Hippocampal formation (tissue), 2 donors: ENCODE measurements around the gene HBEGF.

Experiments
- DNase-seq, 2 donors: peaks; one replicate each; lab custom pipeline; 2025; lab: John Stamatoyannopoulos, UW

Gene HBEGF

DNA sequence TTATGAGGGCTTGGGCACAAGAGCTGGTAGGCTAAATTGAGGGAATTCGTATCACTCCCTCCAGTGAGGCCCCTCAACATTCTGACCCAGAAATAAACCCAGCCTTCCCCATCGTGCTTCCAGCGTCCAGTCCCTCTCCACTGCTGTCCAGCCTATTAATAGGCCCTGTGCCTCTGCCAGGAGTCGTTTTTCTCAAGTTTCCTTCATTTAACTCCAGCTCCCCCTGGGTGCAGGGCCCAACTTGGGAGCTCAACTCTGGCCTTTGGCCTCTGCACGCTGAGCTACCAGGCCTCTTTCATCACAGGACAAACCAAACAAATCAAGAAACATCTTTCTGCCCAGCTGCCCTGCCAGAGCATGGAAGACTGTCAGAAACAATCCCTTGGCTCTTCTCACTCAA is 10.0 kb downstream of the HBEGF start:
- no peak for DNase-seq

GRCh38 chr5:140331638-140332037 is 14.8 kb downstream of the HBEGF start:
- no peak for DNase-seq

GRCh38 chr5:140329739-140330481 is 16.5 kb downstream of the HBEGF start:
- no peak for DNase-seq

DNA sequence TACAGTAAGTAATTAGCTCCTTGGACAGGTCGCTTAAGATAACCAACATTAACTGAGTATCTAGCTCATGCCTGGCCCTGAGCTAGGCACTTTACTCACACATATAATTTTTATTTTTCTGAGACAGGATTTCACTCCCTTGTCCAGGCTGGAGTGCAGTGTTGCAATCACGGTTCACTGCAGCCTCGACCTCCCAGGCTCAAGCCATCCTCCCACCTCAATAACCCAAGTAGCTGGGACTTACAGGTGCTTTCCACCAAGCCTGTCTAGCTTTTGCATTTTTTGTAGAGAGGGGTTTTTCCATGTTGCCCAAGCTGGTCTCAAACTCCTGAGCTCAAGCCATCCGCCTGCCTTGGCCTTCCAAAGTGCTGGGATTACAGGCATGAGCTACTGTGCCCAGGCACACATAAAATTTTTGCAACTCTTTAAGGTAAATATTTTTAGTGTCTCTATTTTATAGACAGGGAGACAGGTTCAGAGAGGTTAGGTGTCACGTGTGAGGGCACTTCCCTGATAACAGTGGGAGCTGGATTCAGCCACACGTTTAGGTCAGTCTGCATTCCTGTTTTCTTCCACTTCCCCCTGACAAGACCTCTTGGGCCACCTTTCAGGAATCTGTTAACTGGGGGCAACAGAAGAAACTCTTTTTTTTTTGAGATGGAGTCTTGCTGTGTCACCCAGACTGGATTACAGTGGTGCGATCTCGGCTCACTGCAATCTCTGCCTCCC is 18.2 kb downstream of the HBEGF start:
- no peak for DNase-seq

DNA sequence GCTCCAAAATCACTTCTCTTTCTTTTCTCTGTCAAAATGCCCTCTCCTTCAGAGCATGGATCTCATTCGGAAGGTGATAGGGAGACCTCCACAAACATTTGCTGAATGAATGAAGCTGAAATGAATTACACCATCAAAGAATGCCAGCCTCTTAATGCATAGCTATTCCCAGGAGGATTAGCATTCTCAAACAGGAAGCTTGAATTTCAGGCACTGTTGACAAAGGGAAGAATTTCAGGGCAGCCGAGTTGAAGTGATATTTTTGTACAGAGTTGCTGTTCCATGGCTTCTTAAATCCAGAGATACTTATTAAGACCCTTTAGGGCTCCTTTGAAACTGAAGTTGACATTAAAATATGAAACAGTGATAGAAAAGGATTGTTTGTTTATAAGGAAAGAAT is 18.8 kb downstream of the HBEGF start:
- DNase-seq = no peak

DNA sequence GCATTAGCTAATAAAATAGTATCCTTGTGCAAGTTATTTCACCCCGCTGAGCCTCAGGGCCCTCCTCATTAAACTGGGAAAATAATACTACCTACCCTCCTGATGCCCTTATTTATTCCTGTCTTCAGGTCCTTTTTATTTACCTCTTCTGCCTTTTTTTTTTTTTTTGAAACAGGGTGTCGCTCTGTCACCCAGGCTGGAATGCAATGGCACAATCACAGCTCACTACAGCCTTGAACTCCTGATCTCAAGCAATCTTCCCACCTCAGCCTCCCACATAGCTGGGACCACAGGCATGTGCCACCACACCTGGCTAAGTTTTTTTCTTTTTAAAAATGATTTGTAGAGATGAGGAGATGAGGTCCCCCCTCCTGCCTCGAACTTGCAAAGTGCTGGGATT is 20.9 kb downstream of the HBEGF start:
- DNase-seq = no peak

DNA sequence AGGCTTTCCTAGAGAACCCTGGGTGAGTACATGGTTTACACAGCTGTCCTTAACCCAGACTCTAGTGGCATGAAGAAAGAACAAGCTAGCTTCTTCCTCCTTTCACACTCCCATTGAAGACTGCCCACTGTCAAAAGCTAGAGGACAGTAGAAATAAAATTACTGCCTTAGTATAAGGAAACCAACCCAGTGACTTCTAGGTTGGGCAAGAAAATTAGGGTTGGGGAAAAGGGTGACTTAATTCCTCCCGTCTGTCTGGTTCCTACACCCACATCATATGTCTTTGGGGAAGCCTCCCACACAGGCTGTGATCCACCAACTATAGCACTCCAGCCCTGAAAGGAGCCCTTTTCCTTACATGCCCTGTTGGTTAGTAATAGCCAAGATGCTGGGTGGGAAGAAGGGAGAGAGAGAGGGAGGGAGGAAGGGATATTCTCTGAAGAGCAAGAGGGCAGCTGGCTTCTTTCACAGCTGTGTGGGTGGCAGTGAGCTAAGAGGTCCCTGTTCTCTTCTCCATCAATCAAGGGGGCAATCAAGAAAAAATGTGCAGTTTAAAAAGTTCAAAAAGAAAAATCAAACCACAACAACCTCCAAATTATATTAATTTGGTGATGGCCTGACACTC is 21.7 kb downstream of the HBEGF start:
- DNase-seq = no peak

DNA sequence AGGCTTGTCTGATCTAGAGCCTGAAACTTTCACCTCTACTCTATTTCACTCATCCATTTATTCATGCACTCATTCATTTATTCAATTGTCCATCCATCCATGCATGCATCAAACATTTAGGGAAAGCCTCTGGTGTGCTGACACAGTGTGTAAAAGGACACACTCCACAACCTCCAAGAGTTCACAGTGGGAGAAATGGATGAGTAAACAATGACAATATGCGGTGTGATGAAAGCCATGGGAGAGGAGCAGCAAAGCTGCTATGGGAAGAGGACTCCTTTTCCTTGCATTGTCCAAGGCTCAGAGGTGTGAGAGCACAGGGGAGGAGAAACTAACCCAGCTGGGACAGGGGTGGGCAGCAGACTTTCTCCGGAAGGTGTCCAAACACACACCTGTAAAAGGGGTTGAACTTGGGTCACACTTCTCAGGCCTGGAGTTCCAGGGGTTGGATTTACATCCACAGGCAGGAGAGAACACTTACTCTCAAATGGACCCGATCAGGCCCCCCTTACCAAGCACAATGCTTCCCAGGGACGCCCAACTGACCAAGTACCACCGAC is 22.3 kb downstream of the HBEGF start:
- no peak for DNase-seq

- DNase-seq = peak; percentile 42 to 62
These were observed 23.4 kb downstream of the HBEGF start for GRCh38 chr5:140322751-140323731.

GRCh38 chr5:140321796-140322195 is 24.6 kb downstream of the HBEGF start:
- DNase-seq = peak; percentile 32 to 44

GRCh38 chr5:140319833-140320232 is 26.6 kb downstream of the HBEGF start:
- no peak for DNase-seq

GRCh38 chr5:140318792-140319191 is 27.6 kb downstream of the HBEGF start:
- DNase-seq = no peak

DNA sequence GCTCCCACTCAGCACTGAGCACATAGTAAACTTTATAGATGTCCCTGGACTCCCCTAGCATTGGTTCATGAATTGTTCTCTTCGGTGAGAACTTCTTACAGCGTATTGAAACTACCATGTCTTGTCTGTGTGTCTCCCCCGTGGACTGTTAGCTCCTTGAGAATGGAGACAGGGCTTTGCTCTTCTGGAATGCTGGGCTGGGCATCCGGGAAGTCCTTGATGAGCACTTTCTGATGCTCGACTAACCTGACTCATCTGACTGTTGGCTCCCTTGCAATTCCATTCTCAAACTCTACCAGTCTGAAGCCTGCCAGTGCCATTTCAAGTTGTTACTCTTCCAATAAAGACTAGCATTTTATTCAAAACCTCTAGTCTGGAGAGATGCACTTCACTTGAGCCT is 28.5 kb downstream of the HBEGF start:
- DNase-seq = no peak

DNA sequence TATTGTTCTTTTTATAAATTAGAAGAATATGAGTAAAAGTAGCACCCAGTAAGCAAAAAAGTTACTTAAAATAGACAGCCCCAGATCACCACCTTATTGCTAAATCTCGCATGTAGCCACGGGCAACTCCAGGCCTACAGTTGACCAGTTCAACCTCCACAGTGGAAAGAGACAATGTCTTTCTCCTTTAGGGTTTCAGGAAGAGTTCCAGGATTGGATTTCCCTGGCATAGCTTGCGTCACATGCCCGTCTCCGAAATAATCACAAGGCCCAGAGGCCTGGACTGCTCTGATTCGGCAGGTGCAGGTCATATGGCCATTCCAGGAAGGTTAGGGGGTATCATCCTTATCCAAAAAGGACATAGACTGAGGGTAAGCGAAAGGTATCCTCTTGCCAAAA is 33.6 kb downstream of the HBEGF start:
- DNase-seq = no peak

DNA sequence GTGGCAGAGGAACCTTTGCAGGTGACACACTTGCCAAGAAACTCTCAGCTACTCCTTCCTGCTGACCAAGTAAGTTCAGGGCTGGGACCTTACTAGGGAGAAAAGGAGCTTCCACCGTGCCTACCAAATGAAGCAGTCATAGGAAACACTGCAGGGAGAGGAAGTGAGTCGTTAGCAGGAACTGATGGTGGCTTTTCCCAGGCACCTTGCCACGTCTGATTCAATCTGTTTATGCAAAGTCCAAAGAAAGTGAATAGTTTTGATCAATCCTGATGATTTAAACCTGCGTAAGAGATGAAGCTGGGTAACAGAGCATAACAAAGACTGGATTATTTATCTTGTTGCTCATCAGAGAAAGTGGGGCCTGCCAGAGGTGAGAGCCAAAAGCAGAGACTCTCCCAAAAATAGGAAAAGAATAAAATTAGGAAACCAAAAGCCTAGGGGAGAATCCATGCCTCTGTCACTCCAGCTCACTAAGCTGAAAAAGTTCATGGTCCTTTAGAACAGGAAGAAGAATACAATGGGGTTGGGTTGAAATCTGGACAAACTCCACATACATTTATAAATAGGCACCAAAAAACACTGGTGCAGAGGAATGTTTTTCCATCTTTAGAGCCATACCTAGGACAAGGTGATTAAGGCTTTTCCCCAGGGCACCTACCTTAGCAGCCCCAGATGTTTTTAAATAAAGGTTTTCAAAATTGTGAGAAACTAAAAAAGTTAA is 34.2 kb downstream of the HBEGF start:
- no peak for DNase-seq

GRCh38 chr5:140311011-140311467 is 35.4 kb downstream of the HBEGF start:
- DNase-seq = no peak

DNA sequence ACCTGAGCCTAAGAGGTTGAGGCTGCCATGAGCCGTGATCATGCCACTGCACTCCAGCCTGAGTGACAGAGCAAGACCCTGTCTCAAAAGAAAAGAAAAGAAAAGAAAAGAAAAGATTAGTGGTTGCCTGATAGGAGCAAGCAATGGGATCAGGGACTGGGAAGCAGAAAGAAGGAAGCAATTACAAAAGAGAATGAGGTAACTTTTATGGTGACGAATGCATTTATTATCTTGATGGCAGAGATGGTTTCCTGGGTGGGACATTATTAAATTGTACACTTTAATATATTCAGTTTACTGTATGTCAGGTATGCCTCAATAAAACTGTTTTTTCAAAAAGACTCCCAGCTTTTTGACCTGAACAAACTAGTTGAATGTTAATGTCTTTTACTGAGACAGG is 36.0 kb downstream of the HBEGF start:
- no peak for DNase-seq

- no peak for DNase-seq
These were observed 36.6 kb downstream of the HBEGF start for GRCh38 chr5:140309706-140310249.

- DNase-seq = no peak
These were observed 40.9 kb downstream of the HBEGF start for GRCh38 chr5:140305471-140305870.

GRCh38 chr5:140303966-140304365 is 42.4 kb downstream of the HBEGF start:
- DNase-seq = no peak
